Neural crest cell (in vitro differentiated cells): ENCODE measurements around the gene AUTS2. TPM values are rescaled to one million over a fixed set of nuclear protein-coding genes. Genes with fewer than 3 reads are reported as not detected.

Experiments used
- DNase-seq: peaks from one replicate; pipeline ENCODE4 v3.0.0; 2021; ENCODE audit warnings: low read depth, mixed read lengths, low spot score
- H3K27ac Mint-ChIP-seq: one replicate; pipeline ENCODE4 v1.8.0; 2021; ENCODE audit warnings: mild to moderate bottlenecking, mixed read lengths; ENCODE audit not compliant: unreplicated experiment
- H3K27me3 Mint-ChIP-seq: 2 replicates; pipeline ENCODE4 v1.8.0; 2021; ENCODE audit warnings: low read depth, mild to moderate bottlenecking, mixed read lengths
- H3K36me3 Mint-ChIP-seq: 2 replicates; pipeline ENCODE4 v1.8.0; 2021; ENCODE audit warnings: low read depth, mild to moderate bottlenecking, mixed read lengths
- H3K4me1 Mint-ChIP-seq: 2 replicates; pipeline ENCODE4 v1.8.0; 2021; ENCODE audit warnings: mixed read lengths
- H3K4me3 Mint-ChIP-seq: one replicate; pipeline ENCODE4 v1.8.0; 2021; ENCODE audit warnings: mild to moderate bottlenecking, mixed read lengths
- H3K9me3 Mint-ChIP-seq: 2 replicates; pipeline ENCODE4 v1.8.0; 2021; ENCODE audit warnings: mixed read lengths
- total RNA-seq: library from RNA; stranded (reverse); gene quantifications from 2 replicates; pipeline ENCODE4 v1.2.1, GENCODE V29; 2021
- TF ChIP-seq, protein P1 (sequence below): fragments of 200-600 bp; sonication (generic); conservative IDR thresholded peaks from 2 replicates; pipeline ENCODE4 v1.5.0; 2021; ENCODE audit warnings: antibody characterized with exemption, mild to moderate bottlenecking

AUTS2 gene
- total RNA-seq, 1 donor from 2014 or later = 152 TPM

DNA sequence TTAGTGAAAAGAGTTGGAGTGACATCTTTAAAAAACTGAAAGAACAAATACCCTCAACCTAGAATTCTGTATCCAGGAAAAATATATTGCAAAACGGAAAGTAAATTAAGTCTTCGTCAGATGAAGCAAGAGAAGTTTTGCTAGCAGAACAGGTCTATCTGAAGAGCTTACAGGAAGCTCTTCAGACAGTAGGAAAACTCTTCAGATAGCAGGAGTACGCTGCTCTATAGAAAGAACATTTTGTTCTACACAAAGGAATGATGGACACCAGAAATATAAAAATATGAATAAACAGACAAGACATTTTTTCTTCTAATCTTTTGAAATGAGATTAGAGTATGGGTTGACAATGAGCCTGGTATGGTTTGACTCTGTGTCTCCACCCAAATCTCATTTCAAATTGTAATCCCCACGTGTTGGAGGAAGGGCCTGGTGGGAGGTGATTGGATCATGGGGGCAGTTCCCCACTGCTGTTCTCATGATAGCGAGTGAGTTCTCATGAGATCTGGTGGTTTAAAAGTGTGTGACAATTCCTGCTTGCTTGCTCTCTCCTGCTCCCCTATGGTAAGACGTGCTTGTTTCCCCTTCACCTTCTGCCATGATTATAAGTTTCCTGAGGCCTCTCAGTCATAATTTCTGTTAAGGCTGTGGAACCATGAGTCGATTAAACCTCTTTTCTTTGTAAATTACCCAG is 567.3 kb downstream of the AUTS2 start:
- H3K36me3 Mint-ChIP-seq = peaks cover 5% of the 10 kb centered on the region
- H3K9me3 Mint-ChIP-seq = peaks cover 5% of the 10 kb centered on the region
- TF ChIP-seq, protein P1, sequence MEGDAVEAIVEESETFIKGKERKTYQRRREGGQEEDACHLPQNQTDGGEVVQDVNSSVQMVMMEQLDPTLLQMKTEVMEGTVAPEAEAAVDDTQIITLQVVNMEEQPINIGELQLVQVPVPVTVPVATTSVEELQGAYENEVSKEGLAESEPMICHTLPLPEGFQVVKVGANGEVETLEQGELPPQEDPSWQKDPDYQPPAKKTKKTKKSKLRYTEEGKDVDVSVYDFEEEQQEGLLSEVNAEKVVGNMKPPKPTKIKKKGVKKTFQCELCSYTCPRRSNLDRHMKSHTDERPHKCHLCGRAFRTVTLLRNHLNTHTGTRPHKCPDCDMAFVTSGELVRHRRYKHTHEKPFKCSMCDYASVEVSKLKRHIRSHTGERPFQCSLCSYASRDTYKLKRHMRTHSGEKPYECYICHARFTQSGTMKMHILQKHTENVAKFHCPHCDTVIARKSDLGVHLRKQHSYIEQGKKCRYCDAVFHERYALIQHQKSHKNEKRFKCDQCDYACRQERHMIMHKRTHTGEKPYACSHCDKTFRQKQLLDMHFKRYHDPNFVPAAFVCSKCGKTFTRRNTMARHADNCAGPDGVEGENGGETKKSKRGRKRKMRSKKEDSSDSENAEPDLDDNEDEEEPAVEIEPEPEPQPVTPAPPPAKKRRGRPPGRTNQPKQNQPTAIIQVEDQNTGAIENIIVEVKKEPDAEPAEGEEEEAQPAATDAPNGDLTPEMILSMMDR = no peak
- peaks cover 16% of the 10 kb centered on the region for H3K4me1 Mint-ChIP-seq
- DNase-seq = no peak
- no peak overlapping the region for H3K4me3 Mint-ChIP-seq
- no peak overlapping the region for H3K27ac Mint-ChIP-seq
- H3K27me3 Mint-ChIP-seq = no peaks in the 10 kb centered on the region

DNA sequence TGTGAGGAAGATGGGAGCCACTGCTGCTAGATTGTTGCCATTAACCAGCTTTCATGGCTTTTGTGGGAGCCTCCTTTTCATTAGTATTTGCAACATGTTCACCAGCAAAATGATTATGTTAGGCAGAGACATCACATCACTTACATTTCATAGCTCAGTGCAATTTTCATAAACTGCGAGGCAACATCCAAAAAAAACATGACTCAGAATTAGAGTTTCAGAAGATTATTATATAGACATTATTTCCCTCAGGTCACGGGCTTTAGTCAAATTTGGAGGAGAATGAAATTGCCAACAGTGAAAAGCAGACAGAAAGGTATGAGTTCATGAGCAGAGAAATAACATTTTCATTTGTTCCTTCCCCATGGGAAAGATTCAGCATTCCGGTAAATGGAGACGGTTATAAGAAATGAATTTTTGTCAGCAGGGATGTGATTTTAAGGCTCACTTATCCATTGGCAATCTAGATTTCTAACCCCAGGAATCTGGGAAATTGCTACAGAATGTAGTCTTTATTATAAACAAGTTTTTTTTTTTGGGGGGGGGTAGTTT is 573.2 kb downstream of the AUTS2 start:
- TF ChIP-seq, protein P1 = no peak
- Mint-ChIP-seq H3K27ac (no peak overlapping the region), H3K9me3 (peaks cover 11% of the 10 kb centered on the region), H3K4me3 (no peak overlapping the region), H3K27me3 (no peaks in the 10 kb centered on the region), H3K36me3 (peaks cover 12% of the 10 kb centered on the region), H3K4me1 (no peaks in the 10 kb centered on the region)
- no peak for DNase-seq

DNA sequence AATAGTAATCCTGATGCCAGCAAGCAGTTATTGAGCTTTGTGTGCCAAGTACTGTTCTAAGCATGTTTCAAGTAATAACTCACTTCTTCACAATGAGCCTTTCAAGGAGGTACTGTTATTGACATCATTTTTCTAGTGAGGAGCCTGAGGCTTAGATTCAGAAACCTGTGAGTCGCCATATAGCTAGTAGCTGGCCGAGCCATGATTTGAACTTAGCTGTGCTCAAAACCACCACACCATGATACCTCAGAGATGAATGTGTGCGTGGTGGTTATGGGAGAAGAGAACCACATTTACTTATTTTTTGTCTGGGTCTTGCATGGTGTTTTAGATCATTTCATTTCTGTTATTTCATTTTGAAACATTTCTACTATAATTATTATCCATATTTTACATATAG is 578.9 kb downstream of the AUTS2 start:
- Mint-ChIP-seq H3K36me3 (peaks cover 12% of the 10 kb centered on the region), H3K9me3 (peaks cover 9% of the 10 kb centered on the region)
- no peak for DNase-seq

DNA sequence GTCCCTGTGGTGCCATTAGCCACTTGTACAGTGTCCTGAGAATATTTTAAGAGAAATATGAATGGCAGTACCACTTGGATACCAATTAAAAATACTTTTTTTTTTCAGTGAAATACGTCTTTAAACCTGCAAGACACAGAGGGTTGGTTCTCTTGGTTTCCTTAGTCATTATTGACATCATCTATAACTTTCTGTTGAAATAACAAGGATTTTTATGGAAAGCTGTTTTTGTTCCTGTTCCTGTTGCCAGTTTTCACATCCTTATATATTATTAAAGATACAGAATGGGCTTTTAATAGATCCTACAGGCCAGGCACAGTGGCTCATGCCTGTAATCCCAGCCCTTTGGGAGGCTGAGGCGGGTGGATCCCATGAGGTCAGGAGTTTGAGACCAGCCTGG is 579.9 kb downstream of the AUTS2 start:
- H3K4me3 Mint-ChIP-seq = no peak overlapping the region
- DNase-seq = no peak
- peaks cover 9% of the 10 kb centered on the region for H3K9me3 Mint-ChIP-seq
- H3K27me3 Mint-ChIP-seq = no peaks in the 10 kb centered on the region
- H3K27ac Mint-ChIP-seq = no peak overlapping the region
- peaks cover 12% of the 10 kb centered on the region for H3K36me3 Mint-ChIP-seq
- peaks cover 6% of the 10 kb centered on the region for H3K4me1 Mint-ChIP-seq
- TF ChIP-seq, protein P1 = no peak

More for the DNA sequence above, 578.9 kb downstream of the AUTS2 start:
- H3K27me3 Mint-ChIP-seq = no peaks in the 10 kb centered on the region
- TF ChIP-seq, protein P1 = no peak
- no peak overlapping the region for H3K27ac Mint-ChIP-seq
- peaks cover 6% of the 10 kb centered on the region for H3K4me1 Mint-ChIP-seq
- H3K4me3 Mint-ChIP-seq = no peak overlapping the region

DNA sequence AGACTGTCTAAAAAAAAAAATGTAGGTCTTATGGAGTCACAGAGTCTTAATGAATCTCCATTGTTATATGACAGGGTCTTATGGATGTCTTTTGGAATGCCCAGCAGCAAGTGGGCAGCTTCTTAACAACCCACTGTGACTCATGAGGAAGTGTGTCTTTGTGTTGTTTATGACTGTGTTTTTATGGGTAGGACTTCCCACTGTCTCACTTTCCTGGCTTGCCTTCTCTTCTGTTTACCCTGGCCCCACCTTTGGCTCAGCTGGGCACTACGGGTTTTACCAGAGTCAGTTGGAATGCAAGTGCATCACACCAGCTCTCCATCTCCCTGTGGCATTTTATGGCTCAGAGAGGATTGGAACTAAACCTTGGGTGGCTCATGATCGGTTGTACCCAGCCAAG is 580.5 kb downstream of the AUTS2 start:
- H3K27me3 Mint-ChIP-seq = no peaks in the 10 kb centered on the region
- H3K27ac Mint-ChIP-seq = peak overlapping the region; percentile 67
- peaks cover 12% of the 10 kb centered on the region for H3K36me3 Mint-ChIP-seq
- no peak overlapping the region for H3K4me3 Mint-ChIP-seq
- H3K9me3 Mint-ChIP-seq = peaks cover 9% of the 10 kb centered on the region
- no peak for DNase-seq
- TF ChIP-seq, protein P1 = no peak
- peaks cover 12% of the 10 kb centered on the region for H3K4me1 Mint-ChIP-seq
